HL-60 (cell line): ENCODE data around the gene KDM4C.

Source experiments
- DNase-seq, 2 experiments: peaks; one replicate each; pipeline ENCODE4 v3.0.0-alpha.2; 2010 to 2020; ENCODE audit warnings: low read depth in 1 of 2, low spot score in 1 of 2
- H3K27ac ChIP-seq: fragments of 250-450 bp; sonication (Bioruptor Pico); replicated peaks from 2 replicates; pipeline ENCODE4 v1.5.1; 2020; ENCODE audit warnings: mild to moderate bottlenecking, moderate library complexity
- H3K27me3 ChIP-seq: fragments of 250-450 bp; sonication (Bioruptor Pico); 2 replicates; pipeline ENCODE4 v1.5.1; 2021; ENCODE audit warnings: mild to moderate bottlenecking, moderate library complexity; ENCODE audit not compliant: insufficient read depth, poor library complexity, severe bottlenecking
- H3K4me3 ChIP-seq: replicated peaks from 2 replicates; pipeline ENCODE4 v1.5.1; 2011; ENCODE audit warnings: mild to moderate bottlenecking, control low read depth, low read length; ENCODE audit not compliant: insufficient read depth
- GABPA ChIP-seq: IDR thresholded peaks from 2 replicates; pipeline ENCODE4 v1.6.1; 2012; ENCODE audit warnings: low read depth
- POLR2AphosphoS5 ChIP-seq: IDR thresholded peaks from 2 replicates; pipeline ENCODE4 v1.6.1; 2012; ENCODE audit warnings: low read depth
- REST ChIP-seq: IDR thresholded peaks from 2 replicates; pipeline ENCODE4 v1.6.1; 2012; ENCODE audit warnings: low read depth; ENCODE audit not compliant: insufficient replicate concordance
- SPI1 ChIP-seq: IDR thresholded peaks from 2 replicates; pipeline ENCODE4 v1.6.1; 2012; ENCODE audit warnings: low read depth, mild to moderate bottlenecking, borderline replicate concordance
- TF ChIP-seq, protein P1 (sequence below): IDR thresholded peaks from one replicate; pipeline ENCODE4 v1.5.1; 2011; ENCODE audit warnings: low read length, control low read depth, inconsistent platforms; ENCODE audit not compliant: insufficient read depth

The KDM4C gene

DNA sequence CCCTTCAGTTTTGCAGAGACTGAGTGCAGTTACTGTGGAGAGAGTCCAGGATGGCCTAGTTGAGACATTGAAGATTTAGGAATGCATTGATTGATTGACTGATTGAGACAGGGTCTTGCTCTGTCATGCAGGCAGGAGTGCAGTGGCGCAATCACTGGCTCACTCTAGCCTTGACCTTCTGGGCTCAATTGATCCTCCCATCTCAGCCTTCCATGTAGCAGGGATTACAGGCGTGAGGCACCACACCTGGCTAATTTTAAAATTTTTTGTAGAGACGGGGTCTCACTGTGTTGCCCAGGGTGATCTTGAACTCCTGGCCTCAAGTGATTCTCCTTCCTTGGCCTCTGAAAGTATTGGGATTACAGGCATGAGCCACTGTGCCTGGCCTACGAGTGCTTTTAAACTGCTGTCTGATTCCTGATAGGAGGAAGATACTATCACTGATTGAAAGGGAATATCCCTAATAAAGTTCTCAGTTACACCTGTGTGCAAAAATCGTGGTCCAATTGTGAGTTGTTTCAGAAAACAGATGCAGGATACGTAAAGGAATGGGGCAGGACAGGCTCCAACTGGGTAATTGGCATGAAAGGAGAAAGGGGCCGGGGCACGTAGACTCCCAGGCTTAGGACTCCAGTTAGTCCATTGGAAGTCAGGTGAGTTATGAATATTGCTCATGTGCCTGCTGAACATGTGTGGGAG, 87.5 kb downstream of the KDM4C start:
- Histone ChIP-seq H3K27me3 (no peaks in the 10 kb centered on the region), H3K4me3 (no peak overlapping the region), H3K27ac (no peak overlapping the region)
- DNase-seq, result no peak
- no peak for TF ChIP-seq GABPA
- no peak for TF ChIP-seq SPI1
- TF ChIP-seq REST, result no peak
- TF ChIP-seq, protein P1, sequence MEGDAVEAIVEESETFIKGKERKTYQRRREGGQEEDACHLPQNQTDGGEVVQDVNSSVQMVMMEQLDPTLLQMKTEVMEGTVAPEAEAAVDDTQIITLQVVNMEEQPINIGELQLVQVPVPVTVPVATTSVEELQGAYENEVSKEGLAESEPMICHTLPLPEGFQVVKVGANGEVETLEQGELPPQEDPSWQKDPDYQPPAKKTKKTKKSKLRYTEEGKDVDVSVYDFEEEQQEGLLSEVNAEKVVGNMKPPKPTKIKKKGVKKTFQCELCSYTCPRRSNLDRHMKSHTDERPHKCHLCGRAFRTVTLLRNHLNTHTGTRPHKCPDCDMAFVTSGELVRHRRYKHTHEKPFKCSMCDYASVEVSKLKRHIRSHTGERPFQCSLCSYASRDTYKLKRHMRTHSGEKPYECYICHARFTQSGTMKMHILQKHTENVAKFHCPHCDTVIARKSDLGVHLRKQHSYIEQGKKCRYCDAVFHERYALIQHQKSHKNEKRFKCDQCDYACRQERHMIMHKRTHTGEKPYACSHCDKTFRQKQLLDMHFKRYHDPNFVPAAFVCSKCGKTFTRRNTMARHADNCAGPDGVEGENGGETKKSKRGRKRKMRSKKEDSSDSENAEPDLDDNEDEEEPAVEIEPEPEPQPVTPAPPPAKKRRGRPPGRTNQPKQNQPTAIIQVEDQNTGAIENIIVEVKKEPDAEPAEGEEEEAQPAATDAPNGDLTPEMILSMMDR, result no peak
- no peak for TF ChIP-seq POLR2AphosphoS5

- H3K27ac ChIP-seq, result no peak overlapping the region
- no peak overlapping the region for H3K4me3 ChIP-seq
- TF ChIP-seq GABPA, result no peak
- no peak for TF ChIP-seq REST
- TF ChIP-seq SPI1, result no peak
- TF ChIP-seq, protein P1, result no peak
- TF ChIP-seq POLR2AphosphoS5, result no peak
- H3K27me3 ChIP-seq, result no peaks in the 10 kb centered on the region
- no peak for DNase-seq
Observed at GRCh38 chr9:6845880-6846279, 88.1 kb downstream of the KDM4C start.

DNA sequence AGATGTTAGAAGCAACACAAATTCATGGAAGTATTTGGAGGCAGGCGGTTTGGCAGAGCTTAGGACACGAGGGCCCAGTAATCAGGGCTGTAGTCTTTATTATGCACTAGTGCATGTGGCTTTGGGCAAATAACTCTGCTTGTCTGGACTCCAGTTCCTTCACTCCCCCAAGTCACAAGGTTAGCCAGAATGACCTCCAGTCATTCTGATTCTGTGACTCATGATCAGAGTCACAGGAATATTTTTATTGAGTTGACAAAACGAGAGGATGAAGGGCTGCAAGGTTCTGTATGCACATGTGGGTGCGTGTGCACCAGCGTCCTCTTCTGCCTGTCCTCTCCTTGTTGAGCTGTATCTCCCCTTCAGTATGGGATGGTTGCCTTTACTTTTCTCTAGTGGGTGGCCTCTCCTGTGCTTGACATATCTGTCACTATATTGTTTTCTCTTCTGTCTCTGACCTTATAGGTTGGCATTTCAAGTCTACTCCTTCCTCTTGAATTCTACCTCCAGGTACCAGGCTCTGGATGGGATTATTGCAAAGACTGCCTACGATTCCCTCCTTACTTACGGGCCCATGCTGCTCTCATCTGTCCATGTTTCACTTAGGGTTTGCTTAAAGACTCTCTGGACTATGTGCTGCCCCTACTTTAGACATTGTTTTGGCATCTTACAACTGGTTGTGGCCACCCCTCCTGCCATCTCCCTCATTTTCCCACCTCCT, 94.6 kb downstream of the KDM4C start:
- no peak for DNase-seq
- no peak overlapping the region for H3K27ac ChIP-seq
- no peaks in the 10 kb centered on the region for H3K27me3 ChIP-seq
- no peak for TF ChIP-seq POLR2AphosphoS5
- TF ChIP-seq REST, result no peak
- no peak for TF ChIP-seq GABPA
- TF ChIP-seq, protein P1, result no peak
- no peak for TF ChIP-seq SPI1
- H3K4me3 ChIP-seq, result no peak overlapping the region
